LNCaP clone FGC (cell line): Measurements from ENCODE around the gene PRKAG1.

Source experiments
- DNase-seq: peaks from one replicate; pipeline ENCODE4 v3.0.0-alpha.2; 2011; ENCODE audit warnings: low read depth
- H3K4me3 ChIP-seq: 2 replicates; pipeline ENCODE4 v1.5.1; 2011; ENCODE audit warnings: mild to moderate bottlenecking, low read depth, low read length, control low read depth
- CTCF ChIP-seq: IDR thresholded peaks from 2 replicates; pipeline ENCODE4 v1.5.1; 2012; ENCODE audit warnings: mild to moderate bottlenecking; ENCODE audit not compliant: control insufficient read depth, insufficient read depth; ENCODE audit errors: extremely low read depth

PRKAG1 gene

GRCh38 chr12:49054524-49054923 lies 35.9 kb upstream of the PRKAG1 start:
- H3K4me3 ChIP-seq = no peak overlapping the region
- TF ChIP-seq CTCF = no peak
- DNase-seq = no peak

GRCh38 chr12:49054096-49054495 lies 35.5 kb upstream of the PRKAG1 start:
- no peak for DNase-seq
- no peak overlapping the region for H3K4me3 ChIP-seq
- TF ChIP-seq CTCF = no peak

- no peak for TF ChIP-seq CTCF
- H3K4me3 ChIP-seq = no peak overlapping the region
- no peak for DNase-seq
Measured at GRCh38 chr12:49052451-49053208, 34.1 kb upstream of the PRKAG1 start.

- TF ChIP-seq CTCF = no peak
- no peak for DNase-seq
- H3K4me3 ChIP-seq = no peak overlapping the region
Measured at GRCh38 chr12:49051777-49052438, 33.3 kb upstream of the PRKAG1 start.

GRCh38 chr12:49051373-49051764 lies 32.8 kb upstream of the PRKAG1 start:
- TF ChIP-seq CTCF = no peak
- no peak overlapping the region for H3K4me3 ChIP-seq
- DNase-seq = no peak

GRCh38 chr12:49050507-49051372 lies 32.2 kb upstream of the PRKAG1 start:
- no peak for DNase-seq
- no peak overlapping the region for H3K4me3 ChIP-seq
- TF ChIP-seq CTCF = no peak
